NCI-H69 (cell line): Measurements from ENCODE around the gene CHST9.

Source experiments
- DNase-seq: peaks from one replicate; lab custom pipeline; 2025; lab: John Stamatoyannopoulos, UW

CHST9 gene

GRCh38 chr18:26864658-26865057, 320.4 kb downstream of the CHST9 start:
- DNase-seq: peak; percentile 48

DNA sequence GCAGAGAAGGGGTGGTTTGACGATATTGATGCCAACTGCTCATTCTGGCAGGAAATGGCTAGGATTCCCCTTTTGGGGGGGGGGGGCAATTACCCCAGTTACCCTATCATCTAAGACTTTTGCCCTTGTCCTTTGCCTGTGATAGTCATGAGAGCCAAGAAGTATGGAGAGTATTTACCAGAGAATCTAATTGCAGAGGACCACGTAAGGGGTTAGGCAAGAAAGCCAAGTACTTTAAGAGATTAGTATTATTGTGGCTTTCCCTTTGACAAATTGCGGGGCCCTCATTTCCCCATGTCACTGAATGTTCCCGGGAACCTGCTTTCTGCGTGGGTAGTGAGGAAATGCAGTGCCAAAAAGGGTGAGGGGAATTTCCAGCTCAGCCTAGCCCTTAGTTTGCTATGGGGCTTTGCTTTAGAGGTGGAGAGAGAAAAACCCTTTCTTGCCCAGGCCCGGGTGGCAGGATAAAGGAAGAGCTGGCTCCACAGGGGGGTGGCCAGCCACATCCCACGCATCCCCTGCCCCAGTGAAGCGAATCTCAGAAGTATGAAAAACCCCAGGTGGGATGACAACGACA, 321.1 kb downstream of the CHST9 start:
- peak; percentile 47 for DNase-seq

DNA sequence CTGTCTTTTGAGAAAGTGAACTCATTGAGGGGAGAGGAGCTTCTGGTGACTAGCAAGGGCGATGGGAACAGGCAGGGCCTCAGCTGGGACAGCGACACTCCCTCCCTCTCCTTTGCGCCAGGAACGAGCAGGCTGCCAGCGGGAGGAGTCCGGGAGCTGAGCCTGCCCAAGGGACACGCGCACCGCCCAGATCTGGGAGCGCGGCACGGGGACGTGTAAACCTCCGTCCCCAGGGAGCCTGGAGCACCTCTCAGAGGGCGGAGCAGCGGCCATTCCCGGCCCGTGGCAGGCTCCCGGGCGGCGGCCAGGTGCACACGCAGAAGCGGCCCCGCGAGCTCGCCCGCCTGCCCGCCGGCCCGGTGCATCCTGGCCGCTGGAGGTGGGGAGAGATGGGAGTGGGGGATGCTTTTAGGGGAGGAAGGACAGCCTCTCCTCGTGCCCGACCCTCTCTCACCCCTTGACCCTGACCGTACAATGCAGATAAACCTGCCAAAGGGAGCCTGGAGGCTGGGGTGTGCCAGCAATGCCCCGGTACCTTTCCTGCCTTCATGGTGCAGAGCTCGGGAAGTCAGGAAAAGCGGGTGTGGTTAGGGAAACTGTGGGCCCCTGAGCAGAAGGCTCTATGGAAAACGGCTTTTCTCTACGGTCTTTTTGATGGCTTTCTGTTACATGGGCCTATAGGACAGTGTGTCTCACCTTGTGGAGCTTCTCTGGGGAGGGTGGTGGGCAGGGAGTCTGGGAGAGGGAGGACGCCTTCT, 321.8 kb downstream of the CHST9 start:
- DNase-seq: peak; percentile 96

DNA sequence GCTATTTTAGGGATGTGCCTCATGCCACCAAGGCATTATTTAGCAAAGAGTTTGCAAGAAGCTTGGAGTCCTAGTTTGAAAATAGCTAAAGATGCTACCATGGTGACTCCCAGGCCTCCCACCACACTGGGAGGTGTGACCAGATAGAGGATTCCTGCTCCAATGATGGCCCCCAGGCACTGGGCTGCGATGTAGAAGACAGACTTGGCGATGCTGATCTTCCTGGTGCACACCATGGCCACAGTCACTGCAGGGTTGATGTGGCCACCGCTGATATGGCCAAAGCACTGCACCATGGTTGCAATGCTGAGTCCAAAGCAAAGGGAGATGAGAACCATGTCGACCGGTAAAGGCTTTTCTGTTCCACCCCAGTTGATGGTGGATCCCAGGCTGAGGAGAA, 323.0 kb downstream of the CHST9 start:
- no peak for DNase-seq
